Measurements from ENCODE around the gene MED9. TPM values are rescaled to one million over a fixed set of nuclear protein-coding genes. Genes with fewer than 3 reads are reported as not detected.

Gene MED9, protein sequence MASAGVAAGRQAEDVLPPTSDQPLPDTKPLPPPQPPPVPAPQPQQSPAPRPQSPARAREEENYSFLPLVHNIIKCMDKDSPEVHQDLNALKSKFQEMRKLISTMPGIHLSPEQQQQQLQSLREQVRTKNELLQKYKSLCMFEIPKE
- total RNA-seq (2022; extraction: Qiagen RNA extraction), result 18.7 to 19.5 TPM (median 19.0 TPM) in 5 replicates

DNA sequence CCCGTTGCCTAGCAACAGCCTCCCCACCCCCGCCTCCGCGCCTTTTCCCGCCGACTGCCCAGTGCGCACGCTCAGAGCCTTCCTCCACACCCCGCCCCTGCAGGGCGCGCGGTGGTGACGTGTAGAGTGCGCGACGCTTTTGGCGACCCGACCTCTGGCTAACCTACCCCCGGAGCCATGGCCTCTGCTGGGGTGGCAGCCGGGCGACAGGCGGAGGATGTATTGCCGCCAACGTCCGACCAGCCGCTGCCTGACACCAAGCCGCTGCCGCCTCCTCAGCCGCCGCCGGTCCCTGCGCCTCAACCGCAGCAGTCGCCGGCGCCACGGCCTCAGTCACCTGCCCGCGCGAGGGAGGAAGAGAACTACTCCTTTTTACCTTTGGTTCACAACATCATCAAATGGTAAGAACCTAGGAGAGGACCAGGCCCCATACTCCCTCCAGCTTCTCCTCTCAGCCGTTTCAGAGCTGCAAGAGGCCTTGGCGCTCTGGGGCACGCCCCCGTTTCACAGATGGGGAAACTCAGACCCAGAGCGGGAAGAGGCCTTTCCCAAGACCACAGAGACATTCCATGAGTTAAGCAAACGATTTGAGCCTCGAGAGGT is at the start of gene MED9:
Gene MED9, plus strand, starts transcription at position 136 of the 603 bp plus-strand sequence. Its CDS starts 42 bp downstream, at position 178.

DNA sequence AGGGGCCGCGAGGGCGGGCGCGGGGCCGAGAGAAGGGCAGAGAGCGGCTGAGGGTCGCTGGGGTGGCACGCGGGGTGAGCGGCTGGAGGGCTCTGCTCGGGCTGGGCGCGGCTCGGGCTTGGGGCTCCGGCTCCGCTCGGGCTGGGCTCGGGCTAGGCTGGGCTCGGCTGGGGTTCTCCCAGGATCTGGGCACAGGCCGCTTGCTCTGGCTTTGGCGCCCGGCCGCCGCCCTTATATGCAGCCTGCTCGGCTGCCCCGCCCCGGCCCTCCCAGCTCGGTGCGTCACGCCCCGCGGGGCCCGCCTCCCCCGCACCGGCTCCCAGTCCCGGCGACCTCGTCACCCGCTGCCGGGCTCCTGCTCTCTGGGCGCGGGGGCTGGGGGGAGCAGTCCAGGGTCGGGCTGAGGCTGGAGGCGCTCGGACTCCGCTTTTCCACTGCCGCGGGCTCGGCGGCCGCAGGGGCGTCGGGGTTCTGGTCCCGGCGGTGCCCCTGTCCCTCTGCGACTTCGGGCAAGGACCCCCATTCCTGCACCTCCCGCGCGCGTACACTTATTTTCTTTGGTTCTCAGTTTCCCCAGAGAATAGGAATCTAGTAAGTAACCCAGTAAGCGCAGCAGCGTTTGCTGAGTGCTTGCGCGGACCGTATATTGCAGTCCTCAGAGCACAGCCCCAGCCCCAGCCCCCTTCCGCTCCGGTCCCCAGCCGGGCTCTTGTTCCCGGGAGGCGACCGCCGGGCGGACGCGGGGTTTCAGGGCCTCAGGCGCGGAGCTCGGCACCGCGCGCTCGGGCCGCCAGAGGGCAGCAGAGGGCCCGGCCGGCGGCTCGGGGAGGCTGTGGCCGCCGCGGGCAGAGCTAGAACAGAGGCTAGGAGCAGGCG is 19.6 kb downstream of the MED9 start, which contains the start of gene RASD1:
Gene RASD1, minus strand, starts transcription at position 207 of the 876 bp plus-strand sequence. CDS start 214 bp downstream, outside the sequence.

Other genes with a start within 250 kb of the MED9 start
- 30.0 to 37.4 TPM (median 32.9 TPM) in 5 replicates for gene FLCN, start 239.8 kb upstream of the MED9 start, total RNA-seq (2022; extraction: Qiagen RNA extraction)
- 136 to 160 TPM (median 146 TPM) in 5 replicates for gene COPS3, start 195.8 kb upstream of the MED9 start, total RNA-seq (2022; extraction: Qiagen RNA extraction)
- gene NT5M, start 173.6 kb upstream of the MED9 start, total RNA-seq (2022; extraction: Qiagen RNA extraction), result 8.2 to 12.1 TPM (median 10.5 TPM) in 5 replicates
- 2.1 to 3.2 TPM (median 2.6 TPM) in 5 replicates for gene RASD1, start 19.4 kb downstream of the MED9 start, total RNA-seq (2022; extraction: Qiagen RNA extraction)
- 50.5 to 72.5 TPM (median 66.7 TPM) in 5 replicates for gene PEMT, start 114.7 kb downstream of the MED9 start, total RNA-seq (2022; extraction: Qiagen RNA extraction)
- gene RAI1, start 204.5 kb downstream of the MED9 start, total RNA-seq (2022; extraction: Qiagen RNA extraction), result 35.9 to 48.3 TPM (median 38.7 TPM) in 5 replicates